Measurements from ENCODE around the gene GALR2.
"Not testable (repeated sequence)": the region's sequence is repeated elsewhere in the genome, so short reads cannot be mapped to it uniquely, and the experiment has no call there.

The GALR2 gene

GRCh38 chr17:76074390-76075363, at the start of gene GALR2:
TSS of gene GALR2 (plus strand) at chr17:76074781. CDS start at chr17:76074884, 103 bp downstream.
- DNase-seq (ENCODE audit: low read depth), result no peak

GRCh38 chr17:76025294-76025693, 49.3 kb upstream of the GALR2 start:
- no peak for DNase-seq (ENCODE audit: low read depth)

- no peak for DNase-seq (ENCODE audit: low read depth)
These were observed 47.8 kb upstream of the GALR2 start for GRCh38 chr17:76026714-76027158.

- DNase-seq (ENCODE audit: low read depth), result no peak
These were observed 47.3 kb upstream of the GALR2 start, which contains the start of gene EVPL for GRCh38 chr17:76027159-76027839. TSS of gene EVPL (minus strand) at chr17:76027306. CDS start at chr17:76027198, 108 bp downstream.

GRCh38 chr17:76032073-76032779, 42.4 kb upstream of the GALR2 start:
- DNase-seq (ENCODE audit: low read depth), result no peak

GRCh38 chr17:76032780-76033108, 41.8 kb upstream of the GALR2 start:
- no peak for DNase-seq (ENCODE audit: low read depth)

- no peak for DNase-seq (ENCODE audit: low read depth)
These were observed 41.4 kb upstream of the GALR2 start for GRCh38 chr17:76033139-76033538.

- DNase-seq (ENCODE audit: low read depth), result no peak
These were observed 39.9 kb upstream of the GALR2 start for GRCh38 chr17:76034428-76035350.

- no peak for DNase-seq (ENCODE audit: low read depth)
These were observed 37.9 kb upstream of the GALR2 start for GRCh38 chr17:76036497-76037261.

GRCh38 chr17:76038050-76038449, 36.5 kb upstream of the GALR2 start:
- DNase-seq (ENCODE audit: low read depth), result no peak

GRCh38 chr17:76039121-76039520, 35.5 kb upstream of the GALR2 start:
- no peak for DNase-seq (ENCODE audit: low read depth)

GRCh38 chr17:76040376-76040775, 34.2 kb upstream of the GALR2 start:
- DNase-seq (ENCODE audit: low read depth), result no peak

- not testable (repeated sequence) for DNase-seq (ENCODE audit: low read depth)
These were observed 31.7 kb upstream of the GALR2 start for GRCh38 chr17:76042868-76043267.

- not testable (repeated sequence) for DNase-seq (ENCODE audit: low read depth)
These were observed 30.0 kb upstream of the GALR2 start for GRCh38 chr17:76044475-76045007.

- DNase-seq (ENCODE audit: low read depth), result peak; percentile 70
These were observed 28.5 kb upstream of the GALR2 start for GRCh38 chr17:76046064-76046463.

GRCh38 chr17:76048025-76048605, 26.5 kb upstream of the GALR2 start:
- no peak for DNase-seq (ENCODE audit: low read depth)

GRCh38 chr17:76048711-76049110, 25.9 kb upstream of the GALR2 start:
- peak; percentile 52 for DNase-seq (ENCODE audit: low read depth)

- DNase-seq (ENCODE audit: low read depth), result no peak
These were observed 25.3 kb upstream of the GALR2 start for GRCh38 chr17:76049239-76049638.

- no peak for DNase-seq (ENCODE audit: low read depth)
These were observed 24.6 kb upstream of the GALR2 start for GRCh38 chr17:76049836-76050537.
